NCI-H146 (cell line): Measurements from ENCODE around the gene DGKB.

ENCODE experiments used
- DNase-seq: peaks from one replicate; lab custom pipeline; 2025; lab: John Stamatoyannopoulos, UW

The DGKB gene

GRCh38 chr7:14385074-14385473 lies 517.5 kb downstream of the DGKB start:
- no peak for DNase-seq

GRCh38 chr7:14381936-14382335 lies 520.6 kb downstream of the DGKB start:
- DNase-seq = peak; percentile 28

GRCh38 chr7:14381306-14381705 lies 521.2 kb downstream of the DGKB start:
- no peak for DNase-seq

GRCh38 chr7:14380881-14381280 lies 521.7 kb downstream of the DGKB start:
- DNase-seq = no peak

GRCh38 chr7:14377646-14378266 lies 524.8 kb downstream of the DGKB start:
- DNase-seq = no peak

- DNase-seq = no peak
Measured at GRCh38 chr7:14376711-14377110, 525.8 kb downstream of the DGKB start.

- DNase-seq = no peak
Measured at GRCh38 chr7:14375998-14376397, 526.6 kb downstream of the DGKB start.

GRCh38 chr7:14374336-14374735 lies 528.2 kb downstream of the DGKB start:
- DNase-seq = no peak

GRCh38 chr7:14368285-14368684 lies 534.3 kb downstream of the DGKB start:
- no peak for DNase-seq

GRCh38 chr7:14351167-14351566 lies 551.4 kb downstream of the DGKB start:
- DNase-seq = no peak

- peak; percentile 62 for DNase-seq
Measured at GRCh38 chr7:14341200-14341775, 561.3 kb downstream of the DGKB start.

- peak; percentile 86 for DNase-seq
Measured at GRCh38 chr7:14340393-14341074, 562.0 kb downstream of the DGKB start.

GRCh38 chr7:14339861-14340260 lies 562.7 kb downstream of the DGKB start:
- DNase-seq = no peak

- DNase-seq = no peak
Measured at GRCh38 chr7:14336256-14336655, 566.3 kb downstream of the DGKB start.

- no peak for DNase-seq
Measured at GRCh38 chr7:14332155-14332554, 570.4 kb downstream of the DGKB start.

GRCh38 chr7:14324767-14325166 lies 577.8 kb downstream of the DGKB start:
- DNase-seq = no peak

GRCh38 chr7:14322724-14323123 lies 579.8 kb downstream of the DGKB start:
- DNase-seq = no peak

GRCh38 chr7:14321947-14322346 lies 580.6 kb downstream of the DGKB start:
- peak; percentile 25 for DNase-seq

GRCh38 chr7:14309432-14309831 lies 593.1 kb downstream of the DGKB start:
- DNase-seq = no peak

GRCh38 chr7:14305233-14305866 lies 597.2 kb downstream of the DGKB start:
- no peak for DNase-seq

GRCh38 chr7:14303536-14303935 lies 599.0 kb downstream of the DGKB start:
- no peak for DNase-seq

GRCh38 chr7:14294637-14295036 lies 607.9 kb downstream of the DGKB start:
- no peak for DNase-seq

- DNase-seq = no peak
Measured at GRCh38 chr7:14293434-14293833, 609.1 kb downstream of the DGKB start.
